Measurements from ENCODE around the gene TMED6. TPM values are rescaled to one million over a fixed set of nuclear protein-coding genes. Genes with fewer than 3 reads are reported as not detected.

TMED6 gene
- total and polyA plus RNA-seq, 4 donors, result 0.33 to 2.4 (median 2.3) TPM; not detected in 1

- DNase-seq (ENCODE audit: low read depth in 4 of 6, low spot score in 6 of 6), result no peak
- WGBS (ENCODE audit: insufficient coverage), result no CpG with 5 or more reads among the region's 2 CpGs
- Histone ChIP-seq H3K9me3 (ENCODE audit: control insufficient read depth, insufficient read depth, low read length) (no peaks in the 10 kb centered on the region), H3K36me3 (ENCODE audit: control insufficient read depth, insufficient read depth, low read length) (peaks cover 20% of the 10 kb centered on the region), H3K27me3 (ENCODE audit: control insufficient read depth, insufficient read depth, low read length) (no peaks in the 10 kb centered on the region), H3K27ac (ENCODE audit: low read depth, low read length) (no peak overlapping the region), H3K4me1 (ENCODE audit: control insufficient read depth, insufficient read depth, low read length) (peaks cover 5% of the 10 kb centered on the region), H3K4me3 (ENCODE audit: low read depth, low read length) (no peak overlapping the region)
Observed at GRCh38 chr16:69382421-69382820, 30.8 kb upstream of the TMED6 start.

- Histone ChIP-seq H3K27ac (ENCODE audit: low read depth, low read length) (no peak overlapping the region), H3K27me3 (ENCODE audit: control insufficient read depth, insufficient read depth, low read length) (no peaks in the 10 kb centered on the region), H3K4me3 (ENCODE audit: low read depth, low read length) (no peak overlapping the region), H3K4me1 (ENCODE audit: control insufficient read depth, insufficient read depth, low read length) (peaks cover 4% of the 10 kb centered on the region), H3K9me3 (ENCODE audit: control insufficient read depth, insufficient read depth, low read length) (no peaks in the 10 kb centered on the region), H3K36me3 (ENCODE audit: control insufficient read depth, insufficient read depth, low read length) (peaks cover 30% of the 10 kb centered on the region)
- no CpG with 5 or more reads among the region's 2 CpGs for WGBS (ENCODE audit: insufficient coverage)
- no peak for DNase-seq (ENCODE audit: low read depth in 4 of 6, low spot score in 6 of 6)
Observed at GRCh38 chr16:69381231-69381630, 29.6 kb upstream of the TMED6 start.

- WGBS (ENCODE audit: insufficient coverage), result no CpG with 5 or more reads among the region's 1 CpG
- Histone ChIP-seq H3K27me3 (ENCODE audit: control insufficient read depth, insufficient read depth, low read length) (no peaks in the 10 kb centered on the region), H3K36me3 (ENCODE audit: control insufficient read depth, insufficient read depth, low read length) (peaks cover 36% of the 10 kb centered on the region), H3K4me1 (ENCODE audit: control insufficient read depth, insufficient read depth, low read length) (no peaks in the 10 kb centered on the region), H3K9me3 (ENCODE audit: control insufficient read depth, insufficient read depth, low read length) (no peaks in the 10 kb centered on the region), H3K4me3 (ENCODE audit: low read depth, low read length) (no peak overlapping the region), H3K27ac (ENCODE audit: low read depth, low read length) (no peak overlapping the region)
- no peak for DNase-seq (ENCODE audit: low read depth in 4 of 6, low spot score in 6 of 6)
Observed at GRCh38 chr16:69378760-69379159, 27.2 kb upstream of the TMED6 start.

- H3K9me3 ChIP-seq (ENCODE audit: control insufficient read depth, insufficient read depth, low read length), result no peaks in the 10 kb centered on the region
- peaks cover 40% of the 10 kb centered on the region for H3K36me3 ChIP-seq (ENCODE audit: control insufficient read depth, insufficient read depth, low read length)
- WGBS (ENCODE audit: insufficient coverage), result no CpG with 5 or more reads among the region's 1 CpG
- no peak for DNase-seq (ENCODE audit: low read depth in 4 of 6, low spot score in 6 of 6)
- no peak overlapping the region for H3K27ac ChIP-seq (ENCODE audit: low read depth, low read length)
- H3K27me3 ChIP-seq (ENCODE audit: control insufficient read depth, insufficient read depth, low read length), result no peaks in the 10 kb centered on the region
- no peak overlapping the region for H3K4me3 ChIP-seq (ENCODE audit: low read depth, low read length)
- no peaks in the 10 kb centered on the region for H3K4me1 ChIP-seq (ENCODE audit: control insufficient read depth, insufficient read depth, low read length)
Observed at GRCh38 chr16:69378036-69378435, 26.4 kb upstream of the TMED6 start.

GRCh38 chr16:69376393-69377059 lies 24.9 kb upstream of the TMED6 start:
- no peaks in the 10 kb centered on the region for H3K4me1 ChIP-seq (ENCODE audit: control insufficient read depth, insufficient read depth, low read length)
- H3K9me3 ChIP-seq (ENCODE audit: control insufficient read depth, insufficient read depth, low read length), result no peaks in the 10 kb centered on the region
- H3K36me3 ChIP-seq (ENCODE audit: control insufficient read depth, insufficient read depth, low read length), result peaks cover 42% of the 10 kb centered on the region
- 93% methylated on average over 2 of the region's 10 CpGs for WGBS (ENCODE audit: insufficient coverage)
- no peaks in the 10 kb centered on the region for H3K27me3 ChIP-seq (ENCODE audit: control insufficient read depth, insufficient read depth, low read length)
- DNase-seq (ENCODE audit: low read depth in 4 of 6, low spot score in 6 of 6), result no peak
- H3K4me3 ChIP-seq (ENCODE audit: low read depth, low read length), result no peak overlapping the region
- no peak overlapping the region for H3K27ac ChIP-seq (ENCODE audit: low read depth, low read length)

- no CpG with 5 or more reads among the region's 1 CpG for WGBS (ENCODE audit: insufficient coverage)
- H3K4me1 ChIP-seq (ENCODE audit: control insufficient read depth, insufficient read depth, low read length), result no peaks in the 10 kb centered on the region
- no peaks in the 10 kb centered on the region for H3K27me3 ChIP-seq (ENCODE audit: control insufficient read depth, insufficient read depth, low read length)
- H3K4me3 ChIP-seq (ENCODE audit: low read depth, low read length), result no peak overlapping the region
- H3K36me3 ChIP-seq (ENCODE audit: control insufficient read depth, insufficient read depth, low read length), result peaks cover 61% of the 10 kb centered on the region
- no peak overlapping the region for H3K27ac ChIP-seq (ENCODE audit: low read depth, low read length)
- DNase-seq (ENCODE audit: low read depth in 4 of 6, low spot score in 6 of 6), result no peak
- no peaks in the 10 kb centered on the region for H3K9me3 ChIP-seq (ENCODE audit: control insufficient read depth, insufficient read depth, low read length)
Observed at GRCh38 chr16:69373019-69373418, 21.4 kb upstream of the TMED6 start.

GRCh38 chr16:69371564-69371963 lies 20.0 kb upstream of the TMED6 start:
- no CpG with 5 or more reads among the region's 2 CpGs for WGBS (ENCODE audit: insufficient coverage)
- H3K9me3 ChIP-seq (ENCODE audit: control insufficient read depth, insufficient read depth, low read length), result no peaks in the 10 kb centered on the region
- H3K4me3 ChIP-seq (ENCODE audit: low read depth, low read length), result no peak overlapping the region
- H3K36me3 ChIP-seq (ENCODE audit: control insufficient read depth, insufficient read depth, low read length), result peaks cover 66% of the 10 kb centered on the region
- no peak for DNase-seq (ENCODE audit: low read depth in 4 of 6, low spot score in 6 of 6)
- no peaks in the 10 kb centered on the region for H3K4me1 ChIP-seq (ENCODE audit: control insufficient read depth, insufficient read depth, low read length)
- no peak overlapping the region for H3K27ac ChIP-seq (ENCODE audit: low read depth, low read length)
- no peaks in the 10 kb centered on the region for H3K27me3 ChIP-seq (ENCODE audit: control insufficient read depth, insufficient read depth, low read length)

GRCh38 chr16:69368866-69369265 lies 17.3 kb upstream of the TMED6 start:
- Histone ChIP-seq H3K4me1 (ENCODE audit: control insufficient read depth, insufficient read depth, low read length) (no peaks in the 10 kb centered on the region), H3K9me3 (ENCODE audit: control insufficient read depth, insufficient read depth, low read length) (no peaks in the 10 kb centered on the region), H3K27me3 (ENCODE audit: control insufficient read depth, insufficient read depth, low read length) (no peaks in the 10 kb centered on the region), H3K4me3 (ENCODE audit: low read depth, low read length) (no peak overlapping the region), H3K36me3 (ENCODE audit: control insufficient read depth, insufficient read depth, low read length) (peaks cover 77% of the 10 kb centered on the region), H3K27ac (ENCODE audit: low read depth, low read length) (no peak overlapping the region)
- WGBS (ENCODE audit: insufficient coverage), result 94% methylated on average over 1 of the region's 4 CpGs
- no peak for DNase-seq (ENCODE audit: low read depth in 4 of 6, low spot score in 6 of 6)

GRCh38 chr16:69367980-69368379 lies 16.4 kb upstream of the TMED6 start:
- WGBS (ENCODE audit: insufficient coverage), result 94% methylated on average over 7 of the region's 7 CpGs
- H3K36me3 ChIP-seq (ENCODE audit: control insufficient read depth, insufficient read depth, low read length), result peaks cover 73% of the 10 kb centered on the region
- H3K4me3 ChIP-seq (ENCODE audit: low read depth, low read length), result no peak overlapping the region
- DNase-seq (ENCODE audit: low read depth in 4 of 6, low spot score in 6 of 6), result no peak
- H3K9me3 ChIP-seq (ENCODE audit: control insufficient read depth, insufficient read depth, low read length), result no peaks in the 10 kb centered on the region
- H3K27me3 ChIP-seq (ENCODE audit: control insufficient read depth, insufficient read depth, low read length), result no peaks in the 10 kb centered on the region
- H3K4me1 ChIP-seq (ENCODE audit: control insufficient read depth, insufficient read depth, low read length), result no peaks in the 10 kb centered on the region
- H3K27ac ChIP-seq (ENCODE audit: low read depth, low read length), result no peak overlapping the region

- no peak for DNase-seq (ENCODE audit: low read depth in 4 of 6, low spot score in 6 of 6)
- H3K27ac ChIP-seq (ENCODE audit: low read depth, low read length), result no peak overlapping the region
- H3K9me3 ChIP-seq (ENCODE audit: control insufficient read depth, insufficient read depth, low read length), result no peaks in the 10 kb centered on the region
- H3K36me3 ChIP-seq (ENCODE audit: control insufficient read depth, insufficient read depth, low read length), result peaks cover 70% of the 10 kb centered on the region
- H3K4me3 ChIP-seq (ENCODE audit: low read depth, low read length), result no peak overlapping the region
- no peaks in the 10 kb centered on the region for H3K4me1 ChIP-seq (ENCODE audit: control insufficient read depth, insufficient read depth, low read length)
- WGBS (ENCODE audit: insufficient coverage), result no CpG with 5 or more reads among the region's 7 CpGs
- H3K27me3 ChIP-seq (ENCODE audit: control insufficient read depth, insufficient read depth, low read length), result no peaks in the 10 kb centered on the region
Observed at GRCh38 chr16:69366431-69366830, 14.8 kb upstream of the TMED6 start.

Measured in spinal cord (tissue), 10 donors.